GM18951 (cell line): ENCODE data around the gene ATP11B.
"Not testable (repeated sequence)": the region's sequence is repeated elsewhere in the genome, so short reads cannot be mapped to it uniquely, and the experiment has no call there.

Source experiments
- POLR2A ChIP-seq: IDR thresholded peaks from 4 replicates; pipeline ENCODE4 v1.6.1; 2011; ENCODE audit warnings: mild to moderate bottlenecking; ENCODE audit not compliant: insufficient read length, insufficient read depth; ENCODE audit errors: extremely low read depth
- in situ Hi-C: fragments of 300-500 bp; cut with MboI; formaldehyde crosslinking; loops from one replicate; pipeline ENCODE4 v1.12.0; 2022; ENCODE audit warnings: low sequenced_read_pairs, mixed read lengths, inconsistent platforms; ENCODE audit not compliant: unreplicated experiment

ATP11B gene

GRCh38 chr3:182803596-182803995 lies 10.3 kb downstream of the ATP11B start:
- in situ Hi-C loops: no loop called here
- TF ChIP-seq POLR2A: no peak

- no peak for TF ChIP-seq POLR2A
- in situ Hi-C loops: no loop called here
These were observed 13.8 kb downstream of the ATP11B start for GRCh38 chr3:182807061-182807460.

GRCh38 chr3:182808041-182808770 lies 14.9 kb downstream of the ATP11B start:
- in situ Hi-C loops: no loop called here
- TF ChIP-seq POLR2A: no peak

GRCh38 chr3:182809531-182809930 lies 16.2 kb downstream of the ATP11B start:
- no peak for TF ChIP-seq POLR2A
- in situ Hi-C loops: no loop called here

DNA sequence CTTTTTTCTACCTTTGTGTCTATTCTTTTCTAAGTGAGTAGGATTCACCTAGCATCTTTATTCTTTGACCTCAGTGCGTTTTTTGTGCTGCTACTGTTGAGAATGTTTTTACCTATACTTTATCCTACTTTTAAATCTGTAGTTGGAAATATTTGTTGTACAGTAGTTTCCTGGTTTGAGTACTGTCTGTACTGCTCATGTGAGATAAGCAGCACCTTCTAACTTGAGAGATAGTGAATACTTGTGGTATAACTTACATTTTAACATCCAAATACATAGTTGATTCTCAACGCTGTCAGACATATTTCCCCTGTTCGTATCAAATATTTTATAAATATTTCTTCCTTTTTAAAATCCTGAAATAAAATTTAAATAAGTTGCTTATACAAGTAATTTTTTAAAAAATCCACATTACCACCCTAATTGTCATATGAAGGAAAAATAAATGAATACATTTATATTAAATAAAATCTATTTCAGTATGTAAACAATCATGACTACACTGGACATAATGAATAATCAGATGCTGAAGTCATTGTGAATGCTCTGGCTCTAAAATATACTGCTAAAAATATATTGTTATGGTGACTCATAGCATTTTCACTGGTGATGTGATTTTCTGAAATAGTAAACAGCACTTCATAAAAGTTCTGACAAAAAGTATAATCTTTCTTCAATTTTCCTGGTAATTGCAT lies 17.4 kb downstream of the ATP11B start:
- TF ChIP-seq POLR2A: no peak
- in situ Hi-C loops: no loop called here

- in situ Hi-C loops: no loop called here
- no peak for TF ChIP-seq POLR2A
These were observed 17.9 kb downstream of the ATP11B start for GRCh38 chr3:182811269-182811596.

- in situ Hi-C loops: no loop called here
- no peak for TF ChIP-seq POLR2A
These were observed 18.8 kb downstream of the ATP11B start for GRCh38 chr3:182812123-182812522.

DNA sequence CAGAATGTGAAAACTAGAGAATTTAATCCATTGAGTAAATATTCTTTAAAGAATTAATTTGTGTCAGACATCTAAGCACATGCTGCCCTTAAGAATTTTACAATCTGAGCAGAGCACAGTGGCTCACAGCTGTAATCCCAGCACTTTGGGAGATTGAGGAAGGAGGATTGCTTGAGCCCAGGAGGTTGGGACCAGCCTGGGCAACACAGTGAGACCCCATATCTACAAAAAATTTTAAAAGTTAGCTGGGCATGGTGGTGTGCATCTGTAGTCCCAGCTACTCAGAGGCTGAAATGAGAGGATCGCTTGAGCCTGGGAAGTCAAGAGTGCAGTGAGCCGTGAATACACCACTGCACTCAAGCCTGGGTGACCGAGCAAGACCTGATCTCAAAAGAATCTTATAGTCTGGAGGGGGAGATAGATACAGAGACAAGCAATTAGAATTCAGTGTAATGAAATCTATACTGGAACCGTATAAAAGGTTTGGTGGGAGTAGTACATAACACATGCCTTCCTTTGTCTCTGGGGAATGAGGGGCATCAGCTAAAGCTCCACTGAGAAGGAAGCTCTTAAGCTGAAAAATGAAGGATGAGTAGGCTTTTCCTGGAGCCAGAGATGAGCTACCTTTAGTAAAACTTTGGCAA lies 21.2 kb downstream of the ATP11B start:
- in situ Hi-C loops: no loop called here
- TF ChIP-seq POLR2A: no peak

- in situ Hi-C loops: no loop called here
- no peak for TF ChIP-seq POLR2A
These were observed 22.9 kb downstream of the ATP11B start for GRCh38 chr3:182816181-182816580.

DNA sequence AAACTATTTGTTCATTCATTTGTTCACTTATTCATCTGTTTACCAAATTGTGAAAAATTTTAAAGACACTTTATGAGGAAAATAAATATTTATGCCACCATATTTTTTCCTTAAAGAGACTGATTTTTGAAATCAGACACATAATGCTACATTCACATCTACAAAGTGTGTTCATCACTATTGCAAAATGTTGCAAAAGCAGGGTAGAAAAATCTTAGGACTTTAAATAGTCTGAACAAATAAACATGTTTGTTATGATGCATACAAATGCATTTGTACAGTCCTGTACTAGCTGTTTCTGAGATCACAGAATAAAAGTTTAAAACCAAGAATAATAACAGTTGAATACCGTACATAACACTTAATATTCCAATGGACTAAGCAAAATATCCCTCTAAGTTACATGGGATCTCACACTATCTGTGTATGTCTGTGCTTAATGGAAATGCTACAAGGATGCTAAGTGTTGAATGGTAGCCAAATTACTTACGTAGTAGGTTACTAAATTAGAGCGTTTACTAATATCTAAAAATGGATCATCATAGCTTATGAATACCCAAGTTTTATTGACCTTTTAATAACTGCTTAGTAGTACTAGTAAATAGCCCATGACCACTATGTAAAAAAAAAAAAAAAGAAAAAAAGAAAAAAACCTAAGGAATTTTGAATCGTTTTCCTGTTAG lies 25.1 kb downstream of the ATP11B start:
- no peak for TF ChIP-seq POLR2A
- in situ Hi-C loops: no loop called here

DNA sequence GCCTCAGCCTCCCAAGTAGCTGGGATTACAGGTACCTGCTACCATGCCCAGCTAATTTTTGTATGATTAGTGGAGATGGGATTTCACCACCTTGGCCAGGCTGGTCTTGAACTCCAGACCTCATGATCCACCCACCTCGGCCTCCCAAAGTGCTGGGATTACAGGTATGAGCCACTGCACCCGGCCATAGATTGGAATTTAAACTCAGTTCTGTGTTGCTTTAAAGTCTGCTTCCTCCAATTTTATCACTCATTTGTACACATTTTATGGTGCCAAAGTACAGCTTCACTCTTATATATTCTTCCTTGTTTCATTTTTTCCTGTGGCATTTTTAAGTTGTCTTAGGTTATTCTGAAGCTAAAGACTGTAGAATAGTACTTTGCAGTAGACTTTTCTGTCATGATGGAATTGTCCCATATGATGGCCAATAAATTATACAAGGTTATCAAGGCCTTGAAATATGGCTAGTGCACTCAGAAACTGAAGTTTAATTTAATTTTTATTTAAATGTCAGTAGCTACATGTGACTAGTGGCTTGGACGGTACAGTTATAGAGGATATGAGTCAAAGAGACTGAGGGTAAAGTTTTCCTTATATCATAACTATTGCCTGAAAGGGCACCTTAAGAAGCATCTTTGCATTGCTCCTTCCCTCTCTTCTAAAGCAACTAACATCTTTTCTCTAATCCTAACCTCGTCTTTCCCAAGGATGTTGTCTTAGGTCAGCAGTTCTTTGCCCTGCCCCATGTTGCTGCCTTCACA lies 28.1 kb downstream of the ATP11B start:
- in situ Hi-C loops: no loop called here
- TF ChIP-seq POLR2A: no peak

DNA sequence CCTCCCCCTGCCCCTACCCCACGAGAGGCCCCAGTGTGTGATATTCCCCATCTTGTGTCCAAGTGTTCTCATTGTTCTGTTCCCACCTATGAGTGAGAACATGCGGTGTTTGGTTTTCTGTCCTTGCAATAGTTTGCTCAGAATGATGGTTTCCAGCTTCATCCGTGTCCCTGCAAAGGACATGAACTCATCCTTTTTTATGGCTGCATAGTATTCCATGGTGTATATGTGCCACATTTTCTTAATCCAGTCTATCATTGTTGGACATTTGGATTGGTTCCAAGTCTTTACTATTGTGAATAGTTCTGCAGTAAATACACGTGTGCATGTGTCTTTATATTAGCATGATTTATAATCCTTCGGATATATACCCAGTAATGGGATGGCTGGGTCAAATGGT lies 29.0 kb downstream of the ATP11B start:
- in situ Hi-C loops: not testable (repeated sequence)

GRCh38 chr3:182824957-182825356 lies 31.7 kb downstream of the ATP11B start:
- TF ChIP-seq POLR2A: no peak
- in situ Hi-C loops: no loop called here
